DLD1 (cell line): ENCODE measurements around the gene LCN15.
"Not testable (repeated sequence)": the region's sequence is repeated elsewhere in the genome, so short reads cannot be mapped to it uniquely, and the experiment has no call there.

Experiments used
- in situ Hi-C: cut with HindIII; loops from 2 replicates; pipeline ENCODE4 v1.10.0; 2017; ENCODE audit warnings: low sequenced_read_pairs

The LCN15 gene

DNA sequence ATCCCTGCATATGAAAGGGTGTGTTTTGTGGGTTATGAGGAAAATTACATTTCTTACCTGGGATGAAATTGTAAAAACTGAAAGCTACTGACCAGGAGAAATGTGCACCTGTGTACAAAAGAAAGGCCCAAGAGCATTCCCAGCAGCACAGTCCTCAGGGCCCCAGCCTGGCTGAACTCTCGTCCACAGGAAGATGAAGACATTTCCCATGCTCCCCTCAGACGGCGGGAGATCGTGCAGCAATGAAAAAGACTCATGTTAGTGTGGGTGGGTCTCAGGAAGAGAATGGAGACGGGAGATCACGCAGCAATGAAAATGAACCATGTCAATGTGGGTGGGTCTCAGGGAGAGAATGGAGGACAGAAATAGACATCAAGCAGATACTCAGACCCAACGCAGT, 12.6 kb upstream of the LCN15 start:
- in situ Hi-C loops = no loop called here

GRCh38 chr9:136775191-136775590, 10.9 kb upstream of the LCN15 start:
- in situ Hi-C loops = no loop called here

GRCh38 chr9:136774416-136775045, 10.2 kb upstream of the LCN15 start:
- in situ Hi-C loops = no loop called here

GRCh38 chr9:136773386-136774044, 9.2 kb upstream of the LCN15 start:
- in situ Hi-C loops = no loop called here

- in situ Hi-C loops = no loop called here
Measured at GRCh38 chr9:136771907-136772415, 7.6 kb upstream of the LCN15 start.

DNA sequence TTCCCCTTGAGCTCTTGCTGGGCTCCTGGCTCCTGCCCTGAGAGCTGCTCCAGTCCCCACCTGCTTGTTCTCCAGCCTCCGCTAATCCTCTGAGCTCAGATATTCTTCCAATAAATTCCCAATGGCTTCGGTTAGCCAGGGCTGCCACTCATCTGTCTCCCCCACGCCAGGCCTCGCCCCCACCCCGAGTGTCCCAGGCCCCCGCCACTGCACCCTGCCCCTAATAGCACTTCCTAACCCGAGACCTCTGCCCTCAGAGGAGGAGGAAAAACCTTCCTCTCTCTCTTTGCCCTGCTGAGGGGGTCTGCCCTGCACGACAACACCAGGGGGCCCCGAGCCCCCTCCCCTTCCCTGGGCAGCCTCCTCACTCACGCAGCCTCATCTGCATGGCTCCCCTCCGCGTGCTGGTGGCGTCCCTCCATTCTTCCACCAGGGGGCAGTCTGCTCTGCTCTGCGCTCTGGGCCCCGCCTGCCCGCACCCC, 5.4 kb upstream of the LCN15 start:
- in situ Hi-C loops = no loop called here

- in situ Hi-C loops = not testable (repeated sequence)
Measured at GRCh38 chr9:136766410-136767120, 2.2 kb upstream of the LCN15 start.

- in situ Hi-C loops = not testable (repeated sequence)
Measured at GRCh38 chr9:136765745-136766409, 1.6 kb upstream of the LCN15 start.

- in situ Hi-C loops = no loop called here
Measured at GRCh38 chr9:136765041-136765440, 723 bp upstream of the LCN15 start.

GRCh38 chr9:136763649-136764035, 676 bp downstream of the LCN15 start:
- in situ Hi-C loops = no loop called here

DNA sequence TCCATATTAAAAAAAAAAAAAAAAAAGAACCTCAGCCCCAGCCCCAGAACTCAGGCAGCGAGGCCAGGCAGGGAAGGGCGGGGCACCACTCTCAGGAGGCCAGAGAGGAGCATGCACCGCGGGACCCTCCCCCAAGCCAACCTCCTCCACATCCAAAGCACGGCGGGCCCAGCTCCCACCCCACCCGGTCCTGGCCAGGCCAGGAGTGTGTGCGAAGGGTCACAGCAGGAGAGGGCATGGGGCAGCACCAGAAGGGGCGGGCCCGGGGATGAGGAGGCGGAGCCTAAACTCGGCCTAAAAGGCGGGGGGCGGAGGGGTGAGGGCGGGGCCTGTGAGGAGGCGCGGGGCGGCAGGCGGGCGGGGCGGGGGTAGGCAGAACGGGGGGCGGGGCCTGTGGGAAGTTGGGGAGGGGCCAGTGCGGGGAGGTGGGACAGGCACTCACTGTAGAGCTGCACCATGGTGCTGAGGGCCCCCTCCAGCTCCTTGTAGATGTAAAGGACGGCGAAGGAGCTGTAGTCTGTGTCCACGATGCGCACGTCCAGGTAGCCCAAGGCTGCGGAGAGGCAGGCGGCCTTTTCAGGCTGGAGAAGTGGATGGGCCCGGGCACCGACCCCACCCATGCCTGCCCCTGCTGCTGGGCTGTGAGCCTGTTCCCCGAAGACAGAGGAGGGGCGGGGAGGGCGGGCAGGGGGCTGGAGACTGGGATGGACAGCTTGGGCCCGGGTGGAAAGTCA, 1.2 kb downstream of the LCN15 start:
- in situ Hi-C loops = no loop called here

DNA sequence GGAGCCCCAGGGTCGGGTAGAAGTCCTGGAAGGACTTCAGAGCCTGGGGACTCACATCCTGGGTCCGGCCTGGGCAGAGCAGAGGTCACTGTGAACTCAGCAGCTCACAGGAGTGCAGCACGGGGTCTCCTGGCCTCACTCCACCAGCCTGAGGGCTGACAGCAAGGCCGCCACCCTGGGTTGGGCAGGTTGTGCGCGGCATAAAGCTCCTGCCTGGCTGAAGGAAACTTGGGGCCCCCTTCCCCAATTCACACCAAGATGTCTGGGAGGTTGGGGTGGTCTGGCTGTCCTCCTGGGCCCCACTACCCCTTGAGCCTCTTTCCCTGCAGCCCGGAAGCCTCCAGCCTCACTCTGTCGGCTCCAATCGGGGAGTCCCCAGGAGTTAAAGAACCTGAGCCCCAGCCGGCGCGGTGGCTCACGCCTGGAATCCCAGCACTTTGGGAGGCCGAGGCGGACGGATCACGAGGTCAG, 2.1 kb downstream of the LCN15 start:
- in situ Hi-C loops = no loop called here

DNA sequence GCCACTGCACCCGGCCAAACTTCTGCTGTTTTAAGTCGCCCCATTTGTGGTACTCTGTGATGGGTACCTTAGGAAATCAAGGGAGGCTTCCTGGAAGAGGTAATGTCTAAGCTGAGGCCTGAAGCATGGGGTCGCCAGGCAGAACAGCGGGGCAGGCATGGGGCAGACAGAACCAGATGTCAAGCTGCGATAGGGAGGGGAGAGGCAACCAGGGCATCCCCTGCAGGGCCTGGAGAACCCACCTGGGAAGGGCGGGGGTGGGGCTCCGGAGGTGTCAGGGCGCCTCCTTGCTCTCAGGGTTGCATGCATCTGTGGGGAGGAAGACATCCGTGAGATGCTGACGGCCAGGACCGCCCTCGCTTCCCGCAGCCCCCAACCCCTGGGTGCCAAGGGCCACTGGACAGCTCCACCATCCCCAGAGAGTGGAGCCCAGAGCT, 2.8 kb downstream of the LCN15 start:
- in situ Hi-C loops = no loop called here

- in situ Hi-C loops = not testable (repeated sequence)
Measured at GRCh38 chr9:136760834-136761544, 3.3 kb downstream of the LCN15 start.

DNA sequence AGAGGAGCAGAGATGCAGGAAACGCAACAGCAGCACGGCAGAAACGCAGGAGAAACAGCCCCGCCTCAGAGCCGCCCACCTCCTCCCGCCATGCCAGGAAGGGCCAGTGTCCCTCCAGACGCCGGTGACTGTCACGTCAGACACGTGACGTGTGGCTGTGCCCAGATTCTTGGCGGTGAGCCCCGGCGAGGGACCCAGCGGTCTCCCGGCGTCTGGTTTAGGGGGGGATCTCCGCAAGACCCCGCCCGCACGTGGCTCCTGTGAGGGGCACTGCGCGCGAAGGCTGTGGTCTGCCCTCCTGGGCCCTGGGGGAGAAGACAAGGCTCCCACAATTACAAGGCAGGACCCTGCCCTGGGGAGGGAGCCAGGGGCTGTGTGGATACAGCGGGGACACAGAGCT, 3.9 kb downstream of the LCN15 start:
- in situ Hi-C loops = no loop called here

GRCh38 chr9:136759436-136760325, 4.6 kb downstream of the LCN15 start:
- in situ Hi-C loops = no loop called here

DNA sequence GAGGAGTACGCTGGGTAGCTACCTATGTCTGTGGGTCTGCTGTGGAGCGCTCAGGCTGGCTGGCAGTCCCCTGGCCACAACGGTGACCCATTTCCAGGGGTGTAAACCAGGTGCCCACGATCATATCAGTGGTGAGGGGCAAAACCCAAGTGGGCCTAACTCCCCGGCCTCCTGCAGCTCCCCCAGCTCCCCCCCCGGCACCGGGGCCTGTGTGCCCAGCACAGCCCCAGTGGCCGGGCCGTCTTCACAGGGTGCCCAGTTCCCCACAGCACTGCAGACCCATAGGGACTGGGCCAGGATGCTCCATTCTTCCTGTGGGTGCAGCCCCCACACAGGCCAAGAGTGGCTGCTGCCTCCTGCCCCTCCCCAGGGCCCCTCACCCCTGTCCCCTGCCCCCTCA, 5.3 kb downstream of the LCN15 start:
- in situ Hi-C loops = no loop called here

- in situ Hi-C loops = no loop called here
Measured at GRCh38 chr9:136757751-136758140, 6.6 kb downstream of the LCN15 start.

DNA sequence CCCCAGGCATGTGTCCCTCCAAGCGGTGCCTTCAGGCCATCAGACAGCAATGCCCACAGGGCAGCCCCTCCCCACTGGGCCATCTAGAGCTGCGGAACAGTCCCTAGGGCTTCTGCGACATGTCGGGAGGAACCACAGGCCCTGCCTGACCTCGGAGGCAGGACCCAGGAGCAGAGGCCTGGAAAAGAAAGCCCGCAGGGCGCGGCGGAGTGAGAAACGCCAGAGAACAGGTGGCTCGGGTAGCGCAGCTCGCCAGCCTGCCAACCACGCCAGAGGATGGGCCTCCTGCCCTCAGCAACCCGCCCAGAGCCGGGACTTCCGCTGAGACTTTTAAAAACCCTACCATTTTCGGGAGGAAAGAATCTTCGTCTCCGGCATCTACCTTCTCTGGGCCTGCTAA, 7.0 kb downstream of the LCN15 start:
- in situ Hi-C loops = no loop called here
